ENCODE results near the gene SPPL2B. TPM values are rescaled to one million over a fixed set of nuclear protein-coding genes. Genes with fewer than 3 reads are reported as not detected.
"Not testable (repeated sequence)": the region's sequence is repeated elsewhere in the genome, so short reads cannot be mapped to it uniquely, and the experiment has no call there.

The SPPL2B gene
- total and polyA plus RNA-seq, 2 donors: 17.3 to 125 TPM

- no peaks in the 10 kb centered on the region for H3K9me3 ChIP-seq (ENCODE audit: control insufficient read depth in 2 of 2, insufficient read depth in 1 of 2, low read length in 1 of 2)
Measured at GRCh38 chr19:2344381-2344870, 15.9 kb downstream of the SPPL2B start.

GRCh38 chr19:2345076-2345475, 16.6 kb downstream of the SPPL2B start:
- no peak for DNase-seq (ENCODE audit: low read depth in 6 of 9, low spot score in 9 of 9)
- 99% methylated on average over 17 of the region's 17 CpGs for WGBS
- H3K36me3 ChIP-seq (ENCODE audit: control insufficient read depth in 2 of 2, insufficient read depth in 2 of 2, low read length in 1 of 2): peaks cover 32 to 64% of the 10 kb centered on the region in 2 donors
- H3K4me1 ChIP-seq (ENCODE audit: control insufficient read depth in 2 of 2, insufficient read depth in 2 of 2, low read length in 2 of 2): peaks cover 0 to 4% of the 10 kb centered on the region in 2 donors
- H3K27me3 ChIP-seq (ENCODE audit: control insufficient read depth in 2 of 2, insufficient read depth in 1 of 2, low read length in 1 of 2): no peaks in the 10 kb centered on the region
- no peaks in the 10 kb centered on the region for H3K9me3 ChIP-seq (ENCODE audit: control insufficient read depth in 2 of 2, insufficient read depth in 1 of 2, low read length in 1 of 2)
- H3K4me3 ChIP-seq (ENCODE audit: low read length in 2 of 2): no peak overlapping the region
- no peak overlapping the region for H3K27ac ChIP-seq (ENCODE audit: low read depth in 1 of 2, low read length in 1 of 2)

More at GRCh38 chr19:2344381-2344870, 15.9 kb downstream of the SPPL2B start:
- Histone ChIP-seq H3K4me3 (ENCODE audit: low read length in 2 of 2) (no peak overlapping the region), H3K27me3 (ENCODE audit: control insufficient read depth in 2 of 2, insufficient read depth in 1 of 2, low read length in 1 of 2) (no peaks in the 10 kb centered on the region), H3K27ac (ENCODE audit: low read depth in 1 of 2, low read length in 1 of 2) (no peak overlapping the region), H3K4me1 (ENCODE audit: control insufficient read depth in 2 of 2, insufficient read depth in 2 of 2, low read length in 2 of 2) (peaks cover 0 to 4% of the 10 kb centered on the region in 2 donors), H3K36me3 (ENCODE audit: control insufficient read depth in 2 of 2, insufficient read depth in 2 of 2, low read length in 1 of 2) (peaks cover 35 to 66% of the 10 kb centered on the region in 2 donors)
- 98% methylated on average over 24 of the region's 24 CpGs for WGBS
- no peak for DNase-seq (ENCODE audit: low read depth in 6 of 9, low spot score in 9 of 9)

GRCh38 chr19:2345794-2346663, 17.5 kb downstream of the SPPL2B start:
- WGBS: 95% methylated on average over 25 of the region's 25 CpGs
- Histone ChIP-seq H3K36me3 (ENCODE audit: control insufficient read depth in 2 of 2, insufficient read depth in 2 of 2, low read length in 1 of 2) (peaks cover 28 to 62% of the 10 kb centered on the region in 2 donors), H3K4me1 (ENCODE audit: control insufficient read depth in 2 of 2, insufficient read depth in 2 of 2, low read length in 2 of 2) (peaks cover 0 to 4% of the 10 kb centered on the region in 2 donors), H3K4me3 (ENCODE audit: low read length in 2 of 2) (no peak overlapping the region), H3K9me3 (ENCODE audit: control insufficient read depth in 2 of 2, insufficient read depth in 1 of 2, low read length in 1 of 2) (no peaks in the 10 kb centered on the region), H3K27ac (ENCODE audit: low read depth in 1 of 2, low read length in 1 of 2) (no peak overlapping the region), H3K27me3 (ENCODE audit: control insufficient read depth in 2 of 2, insufficient read depth in 1 of 2, low read length in 1 of 2) (no peaks in the 10 kb centered on the region)
- no peak for DNase-seq (ENCODE audit: low read depth in 6 of 9, low spot score in 9 of 9)

- DNase-seq (ENCODE audit: low read depth in 6 of 9, low spot score in 9 of 9); H3K4me1 ChIP-seq (ENCODE audit: control insufficient read depth in 2 of 2, insufficient read depth in 2 of 2, low read length in 2 of 2); H3K27me3 ChIP-seq (ENCODE audit: control insufficient read depth in 2 of 2, insufficient read depth in 1 of 2, low read length in 1 of 2); H3K9me3 ChIP-seq (ENCODE audit: control insufficient read depth in 2 of 2, insufficient read depth in 1 of 2, low read length in 1 of 2); H3K4me3 ChIP-seq (ENCODE audit: low read length in 2 of 2); H3K27ac ChIP-seq (ENCODE audit: low read depth in 1 of 2, low read length in 1 of 2): not testable (repeated sequence)
- WGBS: 96% methylated on average over 24 of the region's 24 CpGs
- peaks cover 32 to 67% of the 10 kb centered on the region in 2 donors for H3K36me3 ChIP-seq (ENCODE audit: control insufficient read depth in 2 of 2, insufficient read depth in 2 of 2, low read length in 1 of 2)
Measured at GRCh38 chr19:2349818-2350217, 21.3 kb downstream of the SPPL2B start.

- Histone ChIP-seq H3K27ac (ENCODE audit: low read depth in 1 of 2, low read length in 1 of 2) (no peak overlapping the region), H3K4me3 (ENCODE audit: low read length in 2 of 2) (no peak overlapping the region), H3K36me3 (ENCODE audit: control insufficient read depth in 2 of 2, insufficient read depth in 2 of 2, low read length in 1 of 2) (peaks cover 31 to 64% of the 10 kb centered on the region in 2 donors), H3K4me1 (ENCODE audit: control insufficient read depth in 2 of 2, insufficient read depth in 2 of 2, low read length in 2 of 2) (no peaks in the 10 kb centered on the region), H3K27me3 (ENCODE audit: control insufficient read depth in 2 of 2, insufficient read depth in 1 of 2, low read length in 1 of 2) (no peaks in the 10 kb centered on the region), H3K9me3 (ENCODE audit: control insufficient read depth in 2 of 2, insufficient read depth in 1 of 2, low read length in 1 of 2) (no peaks in the 10 kb centered on the region)
- 98% methylated on average over 16 of the region's 16 CpGs for WGBS
- DNase-seq (ENCODE audit: low read depth in 6 of 9, low spot score in 9 of 9): no peak
Measured at GRCh38 chr19:2350656-2351055, 22.2 kb downstream of the SPPL2B start.

- Histone ChIP-seq H3K4me1 (ENCODE audit: control insufficient read depth in 2 of 2, insufficient read depth in 2 of 2, low read length in 2 of 2) (no peaks in the 10 kb centered on the region), H3K4me3 (ENCODE audit: low read length in 2 of 2) (no peak overlapping the region), H3K36me3 (ENCODE audit: control insufficient read depth in 2 of 2, insufficient read depth in 2 of 2, low read length in 1 of 2) (peaks cover 31 to 57% of the 10 kb centered on the region in 2 donors), H3K27me3 (ENCODE audit: control insufficient read depth in 2 of 2, insufficient read depth in 1 of 2, low read length in 1 of 2) (no peaks in the 10 kb centered on the region), H3K27ac (ENCODE audit: low read depth in 1 of 2, low read length in 1 of 2) (no peak overlapping the region), H3K9me3 (ENCODE audit: control insufficient read depth in 2 of 2, insufficient read depth in 1 of 2, low read length in 1 of 2) (no peaks in the 10 kb centered on the region)
- 98% methylated on average over 28 of the region's 28 CpGs for WGBS
- DNase-seq (ENCODE audit: low read depth in 6 of 9, low spot score in 9 of 9): no peak
Measured at GRCh38 chr19:2351591-2351990, 23.1 kb downstream of the SPPL2B start.

- H3K36me3 ChIP-seq (ENCODE audit: control insufficient read depth in 2 of 2, insufficient read depth in 2 of 2, low read length in 1 of 2): peaks cover 31 to 53% of the 10 kb centered on the region in 2 donors
- no peaks in the 10 kb centered on the region for H3K27me3 ChIP-seq (ENCODE audit: control insufficient read depth in 2 of 2, insufficient read depth in 1 of 2, low read length in 1 of 2)
- no peak overlapping the region for H3K27ac ChIP-seq (ENCODE audit: low read depth in 1 of 2, low read length in 1 of 2)
- H3K4me1 ChIP-seq (ENCODE audit: control insufficient read depth in 2 of 2, insufficient read depth in 2 of 2, low read length in 2 of 2): no peaks in the 10 kb centered on the region
- no peak overlapping the region for H3K4me3 ChIP-seq (ENCODE audit: low read length in 2 of 2)
- H3K9me3 ChIP-seq (ENCODE audit: control insufficient read depth in 2 of 2, insufficient read depth in 1 of 2, low read length in 1 of 2): no peaks in the 10 kb centered on the region
- 97% methylated on average over 24 of the region's 24 CpGs for WGBS
- DNase-seq (ENCODE audit: low read depth in 6 of 9, low spot score in 9 of 9): no peak
Measured at GRCh38 chr19:2352121-2352520, 23.6 kb downstream of the SPPL2B start.

GRCh38 chr19:2353159-2353886, 24.8 kb downstream of the SPPL2B start:
- no peaks in the 10 kb centered on the region for H3K4me1 ChIP-seq (ENCODE audit: control insufficient read depth in 2 of 2, insufficient read depth in 2 of 2, low read length in 2 of 2)
- peaks cover 0 to 4% of the 10 kb centered on the region in 2 donors for H3K27me3 ChIP-seq (ENCODE audit: control insufficient read depth in 2 of 2, insufficient read depth in 1 of 2, low read length in 1 of 2)
- no peak overlapping the region for H3K4me3 ChIP-seq (ENCODE audit: low read length in 2 of 2)
- 96% methylated on average over 45 of the region's 45 CpGs for WGBS
- no peak for DNase-seq (ENCODE audit: low read depth in 6 of 9, low spot score in 9 of 9)
- peaks cover 31 to 53% of the 10 kb centered on the region in 2 donors for H3K36me3 ChIP-seq (ENCODE audit: control insufficient read depth in 2 of 2, insufficient read depth in 2 of 2, low read length in 1 of 2)
- H3K27ac ChIP-seq (ENCODE audit: low read depth in 1 of 2, low read length in 1 of 2): no peak overlapping the region
- no peaks in the 10 kb centered on the region for H3K9me3 ChIP-seq (ENCODE audit: control insufficient read depth in 2 of 2, insufficient read depth in 1 of 2, low read length in 1 of 2)
